ENCODE data around the gene SPAG16. TPM values are rescaled to one million over a fixed set of nuclear protein-coding genes. Genes with fewer than 3 reads are reported as not detected.

SPAG16 gene
- polyA plus RNA-seq, 1 of the 3 experiments (the other 2 are of a cell fraction): 29.5 TPM

GRCh38 chr2:213285404-213285803 lies 1.1 kb downstream of the SPAG16 start:
- WGBS (ENCODE audit: low lambda C conversion rate): 78% methylated on average over 5 of the region's 5 CpGs

GRCh38 chr2:213286161-213286560 lies 1.9 kb downstream of the SPAG16 start:
- Histone ChIP-seq H3K9ac (no peak overlapping the region), H3K9me2 (no peaks in the 10 kb centered on the region)
- POLR2A ChIA-PET: no interaction called here

More at GRCh38 chr2:213285404-213285803, 1.1 kb downstream of the SPAG16 start:
- TF ChIP-seq FOXM1 (IDR thresholded peaks at IDR 0.05; ENCODE audit: low read depth) (no peak), NFIC (IDR thresholded peaks at IDR 0.05; ENCODE audit: borderline replicate concordance) (no peak), EZH2phosphoT487 (IDR thresholded peaks at IDR 0.05; ENCODE audit: borderline replicate concordance, low read depth) (no peak)
- peaks cover 7% of the 10 kb centered on the region for H3F3A ChIP-seq (replicated peaks; ENCODE audit: insufficient read depth)
- peak overlapping the region; percentile 84 to 94 for H3K4me3 ChIP-seq (ENCODE audit: low read depth in 2 of 2, low read length in 1 of 2)
- no peaks in the 10 kb centered on the region for H3K9me2 ChIP-seq
- H3K4me2 ChIP-seq: peak overlapping the region; percentile 86
- peaks cover 5 to 11% of the 10 kb centered on the region in 2 experiments; a peak in 3 of 4 replicates for H3K4me1 ChIP-seq (ENCODE audit: control insufficient read depth in 1 of 2, insufficient read depth in 2 of 2, low read depth in 1 of 2, low read length in 1 of 2)
- no peaks in the 10 kb centered on the region for H4K20me1 ChIP-seq (ENCODE audit: insufficient read depth)
- no peak overlapping the region; a peak in 2 of 4 replicates for H3K27ac ChIP-seq (ENCODE audit: low read depth in 2 of 2, low read length in 1 of 2)
- no peak for DNase-seq
- H3K9ac ChIP-seq: peak overlapping the region; percentile 90
- peaks cover 0 to 2% of the 10 kb centered on the region in 2 experiments for H3K36me3 ChIP-seq (replicated peaks in 1 of 2; ENCODE audit: control insufficient read depth in 1 of 2, insufficient read depth in 2 of 2, low read length in 1 of 2)
- CTCF ChIA-PET: interaction anchor here (1.1 kb wide), 1 partner anchor 33 kb away, joined by 3 read pairs; no protein-coding TSS in a partner anchor
- POLR2A ChIA-PET: no interaction called here
- no peaks in the 10 kb centered on the region for H3K9me3 ChIP-seq
- H3K79me2 ChIP-seq (ENCODE audit: insufficient read depth): peaks cover 34% of the 10 kb centered on the region; the same call in 1 of the 2 replicates
- no peaks in the 10 kb centered on the region for H3K27me3 ChIP-seq (ENCODE audit: insufficient read depth)
- no peak overlapping the region for H2AFZ ChIP-seq (ENCODE audit: low read depth)

GRCh38 chr2:213288913-213289700 lies 4.8 kb downstream of the SPAG16 start:
- Histone ChIP-seq H3K79me2 (ENCODE audit: insufficient read depth) (peaks cover 54% of the 10 kb centered on the region; the same call in 1 of the 2 replicates), H3K27ac (ENCODE audit: low read depth in 2 of 2, low read length in 1 of 2) (peak overlapping the region; percentile 28 to 30; a peak in 3 of 4 replicates), H3K27me3 (ENCODE audit: insufficient read depth) (no peaks in the 10 kb centered on the region), H3K9ac (no peak overlapping the region), H3K9me2 (no peaks in the 10 kb centered on the region), H3K36me3 (replicated peaks in 1 of 2; ENCODE audit: control insufficient read depth in 1 of 2, insufficient read depth in 2 of 2, low read length in 1 of 2) (peaks cover 2 to 5% of the 10 kb centered on the region in 2 experiments), H3K9me3 (no peaks in the 10 kb centered on the region), H3K4me3 (ENCODE audit: low read depth in 2 of 2, low read length in 1 of 2) (peak overlapping the region in 1 of 2 experiments; percentile 3; a peak in 1 of 4 replicates), H3F3A (replicated peaks; ENCODE audit: insufficient read depth) (no peaks in the 10 kb centered on the region), H3K4me1 (ENCODE audit: control insufficient read depth in 1 of 2, insufficient read depth in 2 of 2, low read depth in 1 of 2, low read length in 1 of 2) (peaks cover 0 to 7% of the 10 kb centered on the region in 2 experiments; a peak in 3 of 4 replicates), H3K4me2 (no peak overlapping the region), H4K20me1 (ENCODE audit: insufficient read depth) (no peaks in the 10 kb centered on the region), H2AFZ (ENCODE audit: low read depth) (no peak overlapping the region)
- 16% methylated on average over 2 of the region's 2 CpGs for WGBS (ENCODE audit: low lambda C conversion rate)
- ChIA-PET POLR2A (no interaction called here), CTCF (interaction anchor here (0.8 to 1.1 kb wide), 2 partner anchors 38 to 1122 kb away, joined by 3 read pairs; partner anchors contain the start of gene VWC2L)
- DNase-seq: no peak
- TF ChIP-seq TCF12 (IDR thresholded peaks at IDR 0.05): peak; percentile 56
- TF ChIP-seq JUND (IDR thresholded peaks at IDR 0.05): peak; percentile 23; the same call in 1 of the 2 replicates
- TF ChIP-seq MXI1 (IDR thresholded peaks at IDR 0.05; ENCODE audit: low read depth, low read length): no peak
- no peak for TF ChIP-seq EP300 (IDR thresholded peaks at IDR 0.05; ENCODE audit: borderline replicate concordance in 1 of 2, low read depth in 1 of 2, low read length in 1 of 2)
- TF ChIP-seq NRF1 (IDR thresholded peaks at IDR 0.05; ENCODE audit: low read depth, low read length): no peak
- no peak for TF ChIP-seq FOSL2 (IDR thresholded peaks at IDR 0.05; ENCODE audit: borderline replicate concordance, low read depth)
- TF ChIP-seq TAF1 (IDR thresholded peaks at IDR 0.05; ENCODE audit: borderline replicate concordance, low read depth, low read length): no peak
- no peak for TF ChIP-seq RFX5 (IDR thresholded peaks at IDR 0.05; ENCODE audit: low read length)
- TF ChIP-seq MEF2A (IDR thresholded peaks at IDR 0.05; ENCODE audit: borderline replicate concordance, low read depth): peak; percentile 29; the same call in 1 of the 2 replicates
- no peak for TF ChIP-seq SIN3A (IDR thresholded peaks at IDR 0.05; ENCODE audit: borderline replicate concordance, low read depth, low read length)
- no peak for TF ChIP-seq CHD2 (IDR thresholded peaks at IDR 0.05; ENCODE audit: low read length, partially characterized antibody)
- TF ChIP-seq NFIC (IDR thresholded peaks at IDR 0.05; ENCODE audit: borderline replicate concordance): no peak; the same call in 1 of the 2 replicates
- TF ChIP-seq FOXJ3 (CRISPR knock-in tag; IDR thresholded peaks at IDR 0.05): no peak
- no peak for TF ChIP-seq SMC3 (IDR thresholded peaks at IDR 0.05; ENCODE audit: low read depth, low read length)

More at GRCh38 chr2:213286161-213286560, 1.9 kb downstream of the SPAG16 start:
- TF ChIP-seq TEAD4 (IDR thresholded peaks at IDR 0.05; ENCODE audit: borderline replicate concordance, insufficient read depth): no peak
- no peak for TF ChIP-seq TCF12 (IDR thresholded peaks at IDR 0.05)
- no peak for TF ChIP-seq NRF1 (IDR thresholded peaks at IDR 0.05; ENCODE audit: low read depth, low read length)
- TF ChIP-seq RFX5 (IDR thresholded peaks at IDR 0.05; ENCODE audit: low read length): no peak
- TF ChIP-seq MEF2A (IDR thresholded peaks at IDR 0.05; ENCODE audit: borderline replicate concordance, low read depth): no peak
- TF ChIP-seq RCOR1 (IDR thresholded peaks at IDR 0.05; ENCODE audit: low read length): no peak
- no peak for TF ChIP-seq SIN3A (IDR thresholded peaks at IDR 0.05; ENCODE audit: borderline replicate concordance, low read depth, low read length)
- TF ChIP-seq MXI1 (IDR thresholded peaks at IDR 0.05; ENCODE audit: low read depth, low read length): no peak
- TF ChIP-seq GATA2 (CRISPR knock-in tag; IDR thresholded peaks at IDR 0.05): no peak
- TF ChIP-seq RXRA (IDR thresholded peaks at IDR 0.05; ENCODE audit: borderline replicate concordance, low read depth): no peak
- no peak for TF ChIP-seq JUND (IDR thresholded peaks at IDR 0.05)
- Histone ChIP-seq H3K4me1 (ENCODE audit: control insufficient read depth in 1 of 2, insufficient read depth in 2 of 2, low read depth in 1 of 2, low read length in 1 of 2) (peaks cover 5 to 11% of the 10 kb centered on the region in 2 experiments; a peak in 3 of 4 replicates), H3K27ac (ENCODE audit: low read depth in 2 of 2, low read length in 1 of 2) (no peak overlapping the region), H3K36me3 (replicated peaks in 1 of 2; ENCODE audit: control insufficient read depth in 1 of 2, insufficient read depth in 2 of 2, low read length in 1 of 2) (peaks cover 0 to 2% of the 10 kb centered on the region in 2 experiments), H3F3A (replicated peaks; ENCODE audit: insufficient read depth) (peaks cover 7% of the 10 kb centered on the region), H3K4me3 (ENCODE audit: low read depth in 2 of 2, low read length in 1 of 2) (no peak overlapping the region; a peak in 1 of 4 replicates), H3K4me2 (peak overlapping the region; percentile 86; the same call in 1 of the 2 replicates), H3K27me3 (ENCODE audit: insufficient read depth) (no peaks in the 10 kb centered on the region), H3K9me3 (no peaks in the 10 kb centered on the region), H3K79me2 (ENCODE audit: insufficient read depth) (peaks cover 42% of the 10 kb centered on the region; the same call in 1 of the 2 replicates), H4K20me1 (ENCODE audit: insufficient read depth) (no peaks in the 10 kb centered on the region), H2AFZ (ENCODE audit: low read depth) (no peak overlapping the region)
- WGBS (ENCODE audit: low lambda C conversion rate): 73% methylated on average over 1 of the region's 1 CpG
- CTCF ChIA-PET: interaction anchor here (1.1 kb wide), 1 partner anchor 34 kb away, joined by 3 read pairs; no protein-coding TSS in a partner anchor
- no peak for DNase-seq
